Chondrocyte (in vitro differentiated cells): ENCODE results near the gene PSMG4. TPM values are rescaled to one million over a fixed set of nuclear protein-coding genes. Genes with fewer than 3 reads are reported as not detected.

Source experiments
- DNase-seq: peaks from one replicate; pipeline ENCODE4 v3.0.0; 2021; ENCODE audit warnings: mixed read lengths, low spot score
- H3K27ac Mint-ChIP-seq: one replicate; pipeline ENCODE4 v1.8.0; 2021; ENCODE audit warnings: mild to moderate bottlenecking, moderate library complexity, mixed read lengths; ENCODE audit not compliant: unreplicated experiment
- H3K27me3 Mint-ChIP-seq: 2 replicates; pipeline ENCODE4 v1.8.0; 2021; ENCODE audit warnings: low read depth, mixed read lengths
- H3K36me3 Mint-ChIP-seq: 2 replicates; pipeline ENCODE4 v1.8.0; 2021; ENCODE audit warnings: low read depth, mixed read lengths
- H3K4me1 Mint-ChIP-seq: 2 replicates; pipeline ENCODE4 v1.8.0; 2021; ENCODE audit warnings: low read depth, mild to moderate bottlenecking, mixed read lengths
- H3K4me3 Mint-ChIP-seq: one replicate; pipeline ENCODE4 v1.8.0; 2021; ENCODE audit warnings: mild to moderate bottlenecking, moderate library complexity, mixed read lengths; ENCODE audit not compliant: unreplicated experiment
- H3K9me3 Mint-ChIP-seq: 2 replicates; pipeline ENCODE4 v1.8.0; 2021; ENCODE audit warnings: low read depth, mixed read lengths
- total RNA-seq: library from RNA; stranded (reverse); gene quantifications from 3 replicates; pipeline ENCODE4 v1.2.1, GENCODE V29; 2021
- TF ChIP-seq, protein P1 (sequence below): fragments of 200-600 bp; sonication (generic); IDR thresholded peaks from 2 replicates; pipeline ENCODE4 v1.5.0; 2021; ENCODE audit warnings: antibody characterized with exemption, mild to moderate bottlenecking, moderate library complexity

PSMG4 gene
- total RNA-seq, 1 donor from 2014 or later = 16.2 TPM

DNA sequence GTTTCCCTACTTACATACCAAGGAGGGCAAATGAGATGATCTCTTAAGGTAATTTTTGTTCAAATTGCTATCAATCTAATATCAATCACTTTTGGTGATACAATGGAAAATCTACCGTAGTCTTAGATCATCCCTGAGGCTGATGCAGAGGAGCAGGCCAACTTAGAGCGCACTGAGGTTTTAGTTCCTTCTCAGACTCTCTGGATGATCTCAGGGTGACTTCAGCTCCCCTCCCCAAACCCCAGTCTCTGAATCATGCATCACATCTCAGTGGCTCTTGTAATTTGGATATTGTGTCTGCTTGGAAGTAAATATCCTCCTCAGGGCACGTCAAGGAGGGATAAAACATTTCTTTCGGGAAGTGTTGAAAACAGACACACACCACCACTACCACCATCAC, 37.2 kb upstream of the PSMG4 start:
- Mint-ChIP-seq H3K9me3 (no peaks in the 10 kb centered on the region), H3K4me1 (peaks cover 23% of the 10 kb centered on the region), H3K36me3 (peaks cover 10% of the 10 kb centered on the region), H3K27me3 (no peaks in the 10 kb centered on the region), H3K27ac (no peak overlapping the region), H3K4me3 (no peak overlapping the region)
- TF ChIP-seq, protein P1, sequence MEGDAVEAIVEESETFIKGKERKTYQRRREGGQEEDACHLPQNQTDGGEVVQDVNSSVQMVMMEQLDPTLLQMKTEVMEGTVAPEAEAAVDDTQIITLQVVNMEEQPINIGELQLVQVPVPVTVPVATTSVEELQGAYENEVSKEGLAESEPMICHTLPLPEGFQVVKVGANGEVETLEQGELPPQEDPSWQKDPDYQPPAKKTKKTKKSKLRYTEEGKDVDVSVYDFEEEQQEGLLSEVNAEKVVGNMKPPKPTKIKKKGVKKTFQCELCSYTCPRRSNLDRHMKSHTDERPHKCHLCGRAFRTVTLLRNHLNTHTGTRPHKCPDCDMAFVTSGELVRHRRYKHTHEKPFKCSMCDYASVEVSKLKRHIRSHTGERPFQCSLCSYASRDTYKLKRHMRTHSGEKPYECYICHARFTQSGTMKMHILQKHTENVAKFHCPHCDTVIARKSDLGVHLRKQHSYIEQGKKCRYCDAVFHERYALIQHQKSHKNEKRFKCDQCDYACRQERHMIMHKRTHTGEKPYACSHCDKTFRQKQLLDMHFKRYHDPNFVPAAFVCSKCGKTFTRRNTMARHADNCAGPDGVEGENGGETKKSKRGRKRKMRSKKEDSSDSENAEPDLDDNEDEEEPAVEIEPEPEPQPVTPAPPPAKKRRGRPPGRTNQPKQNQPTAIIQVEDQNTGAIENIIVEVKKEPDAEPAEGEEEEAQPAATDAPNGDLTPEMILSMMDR = no peak
- no peak for DNase-seq

DNA sequence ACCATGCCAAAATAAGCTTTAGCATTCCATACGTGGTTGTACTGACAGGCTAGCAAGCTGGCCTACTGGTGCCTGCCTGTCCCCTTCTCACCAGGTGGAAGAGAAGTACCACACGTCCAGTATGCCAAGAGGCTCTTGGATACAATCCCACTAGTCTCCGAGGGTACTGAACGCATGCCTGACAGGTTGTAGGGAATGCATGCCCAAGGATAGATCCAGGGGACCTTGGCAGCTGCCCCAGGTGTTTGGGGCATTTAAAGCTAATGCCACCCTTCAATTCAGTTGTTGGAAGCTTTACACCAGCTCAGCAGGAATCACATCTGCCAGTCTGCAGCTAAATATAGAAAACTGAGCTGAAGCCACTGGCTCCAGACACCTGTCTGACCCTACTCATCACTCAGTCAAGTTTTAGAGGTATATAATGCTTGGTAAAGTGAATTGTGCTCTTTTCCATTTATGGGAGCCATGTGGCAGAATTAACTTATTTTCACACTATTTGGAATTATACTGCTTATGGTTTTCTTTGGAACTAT, 36.2 kb upstream of the PSMG4 start:
- Mint-ChIP-seq H3K4me1 (peaks cover 24% of the 10 kb centered on the region), H3K36me3 (peaks cover 10% of the 10 kb centered on the region), H3K9me3 (no peaks in the 10 kb centered on the region), H3K27ac (no peak overlapping the region), H3K4me3 (no peak overlapping the region), H3K27me3 (no peaks in the 10 kb centered on the region)
- DNase-seq = no peak
- TF ChIP-seq, protein P1 = no peak

GRCh38 chr6:3226042-3226441, 32.7 kb upstream of the PSMG4 start:
- Mint-ChIP-seq H3K4me3 (peak overlapping the region; percentile 95), H3K27me3 (no peaks in the 10 kb centered on the region), H3K27ac (no peak overlapping the region)

GRCh38 chr6:3226481-3227362, 32.0 kb upstream of the PSMG4 start:
- Mint-ChIP-seq H3K9me3 (no peaks in the 10 kb centered on the region), H3K27me3 (no peaks in the 10 kb centered on the region), H3K4me3 (peak overlapping the region; percentile 95), H3K4me1 (peaks cover 58% of the 10 kb centered on the region), H3K36me3 (peaks cover 10% of the 10 kb centered on the region), H3K27ac (peak overlapping the region; percentile 71)
- TF ChIP-seq, protein P1 = no peak
- DNase-seq = no peak

More at GRCh38 chr6:3226042-3226441, 32.7 kb upstream of the PSMG4 start:
- DNase-seq = no peak
- TF ChIP-seq, protein P1 = no peak
- peaks cover 10% of the 10 kb centered on the region for H3K36me3 Mint-ChIP-seq
- peaks cover 55% of the 10 kb centered on the region for H3K4me1 Mint-ChIP-seq
- no peaks in the 10 kb centered on the region for H3K9me3 Mint-ChIP-seq

- Mint-ChIP-seq H3K27ac (peak within 1 kb of the TSS; percentile 87), H3K36me3 (peaks cover 10% of the 10 kb centered on the region), H3K4me3 (peak within 1 kb of the TSS; percentile 95), H3K4me1 (peaks cover 66% of the 10 kb centered on the region), H3K9me3 (no peaks in the 10 kb centered on the region), H3K27me3 (no peaks in the 10 kb centered on the region)
- TF ChIP-seq, protein P1 = no peak
- no peak for DNase-seq
These were observed 31.2 kb upstream of the PSMG4 start, which contains the start of gene TUBB2B for GRCh38 chr6:3227363-3228045. Gene TUBB2B (minus strand): TSS chr6:3227653. CDS start chr6:3227543, 110 bp downstream.
